Smooth muscle cell (in vitro differentiated cells): ENCODE measurements around the gene ZNF638. TPM values are rescaled to one million over a fixed set of nuclear protein-coding genes. Genes with fewer than 3 reads are reported as not detected.
"Not testable (repeated sequence)": the region's sequence is repeated elsewhere in the genome, so short reads cannot be mapped to it uniquely, and the experiment has no call there.

Source experiments
- DNase-seq: peaks from one replicate; lab custom pipeline; 2025; ENCODE audit not compliant: unreplicated experiment; lab: John Stamatoyannopoulos, UW
- H2AFZ ChIP-seq: fragments of 200-600 bp; sonication (generic); 2 replicates; pipeline ENCODE4 v1.6.0; 2016; ENCODE audit warnings: antibody characterized with exemption, low read depth, mild to moderate bottlenecking
- H3F3A ChIP-seq: fragments of 200-600 bp; sonication (generic); 2 replicates; pipeline ENCODE4 v1.6.0; 2017; ENCODE audit warnings: antibody characterized with exemption, low read depth
- H3K27ac ChIP-seq: fragments of 200-600 bp; sonication (generic); 2 replicates; pipeline ENCODE4 v1.5.1; 2016; ENCODE audit warnings: low read depth, mild to moderate bottlenecking
- H3K27me3 ChIP-seq: fragments of 200-600 bp; sonication (generic); 2 replicates; pipeline ENCODE4 v1.6.1; 2016; ENCODE audit warnings: low read depth, mild to moderate bottlenecking
- H3K36me3 ChIP-seq: fragments of 200-600 bp; sonication (generic); 2 replicates; pipeline ENCODE4 v1.5.1; 2016; ENCODE audit warnings: low read depth
- H3K4me1 ChIP-seq: fragments of 200-600 bp; sonication (generic); 2 replicates; pipeline ENCODE4 v1.5.1; 2016; ENCODE audit warnings: low read depth
- H3K4me2 ChIP-seq: fragments of 200-600 bp; sonication (generic); 2 replicates; pipeline ENCODE4 v1.6.0; 2016; ENCODE audit warnings: mild to moderate bottlenecking
- H3K4me3 ChIP-seq: fragments of 200-600 bp; sonication (generic); 2 replicates; pipeline ENCODE4 v1.5.1; 2016; ENCODE audit warnings: mild to moderate bottlenecking
- H3K79me2 ChIP-seq: fragments of 200-600 bp; sonication (generic); 2 replicates; pipeline ENCODE4 v1.6.0; 2016; ENCODE audit warnings: low read depth, mild to moderate bottlenecking
- H3K9ac ChIP-seq: fragments of 200-600 bp; sonication (generic); 2 replicates; pipeline ENCODE4 v1.6.0; 2016; ENCODE audit warnings: low read depth
- H3K9me3 ChIP-seq: fragments of 200-600 bp; sonication (generic); replicated peaks from 2 replicates; pipeline ENCODE4 v1.5.1; 2016; ENCODE audit warnings: low read depth
- H4K20me1 ChIP-seq: fragments of 200-600 bp; sonication (generic); 2 replicates; pipeline ENCODE4 v1.6.0; 2016; ENCODE audit warnings: low read depth
- CTCF ChIP-seq: fragments of 200-600 bp; sonication (generic); IDR thresholded peaks from 2 replicates; pipeline ENCODE4 v1.5.1; 2017; ENCODE audit warnings: borderline replicate concordance, mild to moderate bottlenecking, antibody characterized with exemption; ENCODE audit not compliant: insufficient read depth, poor library complexity, severe bottlenecking
- WGBS: methylation state at CpG from one replicate; pipeline ENCODE4 v1.1.7; 2016; ENCODE audit warnings: low lambda C conversion rate; 5-methylcytosine and 5-hydroxymethylcytosine counted together
- polyA plus RNA-seq: library from polyadenylated mRNA; unstranded; fragments of >200 nt; fragmentation: Nextera tagmentation; extraction: Ambion mirVana; gene quantifications from 2 replicates; pipeline ENCODE4 v1.2.1, GENCODE V29; 2016
- total RNA-seq: library from RNA; depleted of rRNA; stranded (reverse); fragments of >200 nt; gene quantifications from 2 replicates; pipeline ENCODE4 v1.2.3, GENCODE V29; 2014

ZNF638 gene
- total and polyA plus RNA-seq, 2 experiments from 2014 or later, result 44.8 to 159 TPM

DNA sequence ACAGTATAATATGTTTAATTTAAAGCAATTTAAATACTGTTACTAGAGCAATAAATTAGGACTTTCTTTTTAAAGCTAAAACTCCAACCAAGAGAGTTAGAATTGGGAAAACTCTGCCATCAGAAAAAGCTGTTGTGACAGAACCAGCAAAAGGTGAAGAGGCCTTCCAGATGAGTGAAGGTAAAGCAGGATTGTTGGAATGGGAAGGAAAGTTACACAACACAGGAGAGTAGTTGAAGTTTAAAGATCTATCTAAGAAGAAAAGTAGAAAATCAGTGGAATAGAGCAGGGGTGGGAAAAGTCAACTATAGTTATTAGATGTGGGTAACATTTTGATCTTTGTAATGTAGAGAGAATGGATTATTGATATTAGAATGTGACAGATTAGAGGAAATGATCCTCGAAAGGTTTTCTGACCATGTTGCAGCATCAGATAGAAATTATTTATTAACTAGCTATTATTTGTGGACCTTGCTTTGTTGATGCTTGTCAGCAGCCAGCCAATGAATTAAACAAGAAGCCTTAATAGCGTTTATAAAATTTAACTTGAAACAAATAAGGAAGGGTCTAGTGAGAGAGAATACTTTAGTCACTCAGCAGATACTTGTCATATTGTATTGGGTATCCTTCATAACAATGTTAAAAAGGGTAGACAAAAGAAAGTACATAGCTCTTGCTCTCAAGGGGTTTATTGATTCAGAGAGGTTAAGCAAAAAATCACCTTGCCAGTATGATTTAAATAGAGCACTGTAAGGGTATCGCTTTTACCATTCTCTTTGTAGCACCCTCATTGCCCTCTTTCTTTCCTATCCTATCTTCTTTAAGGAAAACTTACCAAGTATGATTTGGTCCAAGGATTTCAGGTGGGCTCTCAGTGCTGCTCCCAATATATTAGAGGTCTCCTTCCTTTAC lies 97.1 kb downstream of the ZNF638 start:
- Histone ChIP-seq H3K4me3 (no peak overlapping the region), H4K20me1 (peaks cover 9% of the 10 kb centered on the region), H3K9me3 (no peaks in the 10 kb centered on the region), H2AFZ (no peak overlapping the region), H3K9ac (no peak overlapping the region), H3K4me1 (no peaks in the 10 kb centered on the region), H3K36me3 (peaks cover 37% of the 10 kb centered on the region), H3K4me2 (no peak overlapping the region), H3K27ac (no peak overlapping the region), H3F3A (no peaks in the 10 kb centered on the region), H3K79me2 (peaks cover 5% of the 10 kb centered on the region), H3K27me3 (no peaks in the 10 kb centered on the region)
- TF ChIP-seq CTCF, result no peak
- DNase-seq, result no peak
- WGBS, result 97% methylated on average over 3 of the region's 3 CpGs

DNA sequence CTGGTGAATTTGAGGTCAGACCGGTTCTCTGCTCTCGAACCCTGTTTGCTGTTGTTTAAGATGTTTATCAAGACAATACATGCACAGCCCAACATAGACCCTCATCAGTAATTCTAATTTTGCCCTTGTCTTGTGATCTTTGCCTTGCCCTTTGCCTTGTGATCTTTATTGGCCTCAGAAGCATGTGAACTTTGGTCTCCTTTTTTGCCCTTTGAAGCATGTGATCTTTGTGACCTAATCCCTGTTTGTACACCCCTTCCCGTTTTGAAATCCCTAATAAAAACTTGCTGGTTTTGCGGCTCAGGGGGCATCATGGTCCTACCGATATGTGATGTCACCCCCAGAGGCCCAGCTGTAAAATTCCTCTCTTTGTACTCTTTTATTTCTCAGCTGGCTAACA lies 113.6 kb downstream of the ZNF638 start:
- 59% methylated on average over 5 of the region's 5 CpGs for WGBS
- H3K9ac ChIP-seq, H4K20me1 ChIP-seq, DNase-seq, H3K4me1 ChIP-seq, H3K27ac ChIP-seq, H3K36me3 ChIP-seq, H3K4me2 ChIP-seq, H2AFZ ChIP-seq, H3K79me2 ChIP-seq, H3K27me3 ChIP-seq, H3K9me3 ChIP-seq, H3K4me3 ChIP-seq, H3F3A ChIP-seq: not testable (repeated sequence)

DNA sequence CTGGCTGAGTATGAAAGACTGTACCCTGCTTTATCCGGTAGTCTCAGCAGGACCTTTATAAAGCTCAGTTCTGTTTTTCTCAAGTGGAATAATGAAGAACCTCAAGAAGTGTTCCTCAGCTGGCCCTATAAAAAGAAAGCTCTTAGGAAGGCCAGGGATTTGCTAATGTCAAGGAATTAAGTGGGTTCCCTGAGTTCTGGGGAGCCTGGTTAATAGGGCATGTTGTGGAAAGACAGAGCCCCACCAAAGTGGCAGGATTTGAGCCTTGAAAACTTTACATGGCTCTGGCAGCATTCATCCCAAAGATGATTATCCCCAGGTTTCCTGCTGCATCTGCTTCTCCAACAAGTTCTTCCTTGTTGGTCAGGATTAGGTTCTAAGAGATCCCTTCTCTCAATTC lies 114.9 kb downstream of the ZNF638 start:
- Histone ChIP-seq H3K4me2 (no peak overlapping the region), H3K4me1 (no peaks in the 10 kb centered on the region), H2AFZ (no peak overlapping the region), H3F3A (no peaks in the 10 kb centered on the region), H3K79me2 (no peaks in the 10 kb centered on the region), H3K9me3 (no peaks in the 10 kb centered on the region), H3K27me3 (no peaks in the 10 kb centered on the region), H4K20me1 (no peaks in the 10 kb centered on the region), H3K9ac (no peak overlapping the region), H3K27ac (no peak overlapping the region), H3K4me3 (no peak overlapping the region), H3K36me3 (no peaks in the 10 kb centered on the region)
- no peak for TF ChIP-seq CTCF
- WGBS, result 93% methylated on average over 1 of the region's 1 CpG
- no peak for DNase-seq

DNA sequence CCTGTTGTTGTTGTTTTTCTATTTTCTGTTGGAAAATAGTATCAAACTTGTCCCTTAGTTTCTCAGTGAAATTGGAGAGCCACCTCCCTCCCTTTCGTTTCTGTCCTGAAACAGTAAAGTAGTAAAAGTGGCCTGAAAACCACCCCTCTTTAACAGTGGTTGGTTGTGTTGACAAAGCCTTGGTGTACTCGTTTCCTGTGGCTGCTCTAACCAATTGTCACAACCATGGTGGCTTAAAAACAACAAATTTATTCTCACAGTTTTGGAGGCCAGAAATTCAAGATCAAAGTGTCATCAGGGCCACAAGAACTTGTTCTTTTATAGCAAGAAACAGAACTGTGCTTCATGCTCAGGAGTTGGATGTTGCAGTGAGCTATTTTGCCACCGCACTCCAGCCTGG lies 117.8 kb downstream of the ZNF638 start:
- TF ChIP-seq CTCF, result no peak
- no peaks in the 10 kb centered on the region for H3K9me3 ChIP-seq
- H3K27ac ChIP-seq, result no peak overlapping the region
- H3K9ac ChIP-seq, result no peak overlapping the region
- 83% methylated on average over 3 of the region's 3 CpGs for WGBS
- H3K27me3 ChIP-seq, result peaks cover 19% of the 10 kb centered on the region
- DNase-seq, result no peak
- peaks cover 12% of the 10 kb centered on the region for H3K4me1 ChIP-seq
- H3K79me2 ChIP-seq, result no peaks in the 10 kb centered on the region
- no peaks in the 10 kb centered on the region for H4K20me1 ChIP-seq
- H2AFZ ChIP-seq, result no peak overlapping the region
- no peaks in the 10 kb centered on the region for H3K36me3 ChIP-seq
- H3F3A ChIP-seq, result no peaks in the 10 kb centered on the region
- no peak overlapping the region for H3K4me2 ChIP-seq
- H3K4me3 ChIP-seq, result no peak overlapping the region
